Upper lobe of right lung (tissue), 1 donor: ENCODE measurements around the gene LVRN. TPM values are rescaled to one million over a fixed set of nuclear protein-coding genes. Genes with fewer than 3 reads are reported as not detected.

Experiments used
- ATAC-seq: fragments of 200-7000 bp; cut with Tn5 transposase; one replicate; pipeline ENCODE4 v1.9.1; 2020; ENCODE audit warnings: mild to moderate bottlenecking, moderate library complexity
- DNase-seq: peaks from one replicate; pipeline ENCODE4 v3.0.0-alpha.2; 2020
- H3K27ac ChIP-seq: fragments of 200-600 bp; one replicate; pipeline ENCODE4 v1.8.0; 2022
- H3K27me3 ChIP-seq: fragments of 200-600 bp; one replicate; pipeline ENCODE4 v1.8.0; 2022; ENCODE audit warnings: mild to moderate bottlenecking
- H3K36me3 ChIP-seq: fragments of 200-600 bp; one replicate; pipeline ENCODE4 v1.8.0; 2022
- H3K4me1 ChIP-seq: fragments of 200-600 bp; one replicate; pipeline ENCODE4 v1.8.0; 2022
- H3K4me3 ChIP-seq: fragments of 200-600 bp; one replicate; pipeline ENCODE4 v1.8.0; 2022; ENCODE audit warnings: mild to moderate bottlenecking
- H3K9me3 ChIP-seq: fragments of 200-600 bp; one replicate; pipeline ENCODE4 v1.8.0; 2022
- intact Hi-C: fragments of 100-400 bp; cut with DNase I; formaldehyde crosslinking; loops from one replicate; pipeline ENCODE4 v1.11.0; 2022
- total RNA-seq: library from RNA; stranded (reverse); fragmentation: NEBNext Ultra II Directional; extraction: Animal tissue kit (Norgen Biotek cat#: 25700); gene quantifications from one replicate; pipeline ENCODE4 v1.2.1, GENCODE V29; 2021
- TF ChIP-seq, protein P1 (sequence below): fragments of 200-600 bp; IDR thresholded peaks from one replicate; pipeline ENCODE4 v1.8.0; 2022; ENCODE audit warnings: antibody characterized with exemption
- donor health status: DM: no; HTN: yes; CAD: no; lungs with severe emphysema.

Gene LVRN
- total RNA-seq, 1 donor from 2014 or later: 0.20 TPM

DNA sequence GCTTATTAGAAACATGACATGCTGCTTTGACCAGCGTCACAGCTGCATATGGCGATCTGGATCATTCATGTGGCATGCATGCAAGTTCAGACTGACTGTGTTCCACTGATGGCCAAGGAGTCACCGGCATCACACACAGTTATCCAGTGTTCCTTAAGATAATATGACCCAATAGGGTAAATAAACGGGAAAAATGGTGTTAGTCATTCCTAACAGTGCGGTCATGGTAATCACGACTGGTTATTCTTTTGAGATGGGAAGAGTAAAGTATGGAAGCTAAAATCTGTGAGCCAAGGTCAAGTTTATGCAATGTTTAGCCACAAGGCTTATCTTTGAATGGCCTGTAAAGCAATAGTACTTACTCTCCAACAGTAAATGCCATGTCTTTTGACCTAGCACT, 29.3 kb upstream of the LVRN start:
- intact Hi-C loops: no loop called here
- H3K27me3 ChIP-seq: no peaks in the 10 kb centered on the region
- no peak overlapping the region for H3K4me3 ChIP-seq
- H3K27ac ChIP-seq: no peak overlapping the region
- no peak for ATAC-seq
- TF ChIP-seq, protein P1, sequence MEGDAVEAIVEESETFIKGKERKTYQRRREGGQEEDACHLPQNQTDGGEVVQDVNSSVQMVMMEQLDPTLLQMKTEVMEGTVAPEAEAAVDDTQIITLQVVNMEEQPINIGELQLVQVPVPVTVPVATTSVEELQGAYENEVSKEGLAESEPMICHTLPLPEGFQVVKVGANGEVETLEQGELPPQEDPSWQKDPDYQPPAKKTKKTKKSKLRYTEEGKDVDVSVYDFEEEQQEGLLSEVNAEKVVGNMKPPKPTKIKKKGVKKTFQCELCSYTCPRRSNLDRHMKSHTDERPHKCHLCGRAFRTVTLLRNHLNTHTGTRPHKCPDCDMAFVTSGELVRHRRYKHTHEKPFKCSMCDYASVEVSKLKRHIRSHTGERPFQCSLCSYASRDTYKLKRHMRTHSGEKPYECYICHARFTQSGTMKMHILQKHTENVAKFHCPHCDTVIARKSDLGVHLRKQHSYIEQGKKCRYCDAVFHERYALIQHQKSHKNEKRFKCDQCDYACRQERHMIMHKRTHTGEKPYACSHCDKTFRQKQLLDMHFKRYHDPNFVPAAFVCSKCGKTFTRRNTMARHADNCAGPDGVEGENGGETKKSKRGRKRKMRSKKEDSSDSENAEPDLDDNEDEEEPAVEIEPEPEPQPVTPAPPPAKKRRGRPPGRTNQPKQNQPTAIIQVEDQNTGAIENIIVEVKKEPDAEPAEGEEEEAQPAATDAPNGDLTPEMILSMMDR: no peak
- no peak for DNase-seq
- no peaks in the 10 kb centered on the region for H3K9me3 ChIP-seq
- H3K36me3 ChIP-seq: no peaks in the 10 kb centered on the region
- H3K4me1 ChIP-seq: no peaks in the 10 kb centered on the region

DNA sequence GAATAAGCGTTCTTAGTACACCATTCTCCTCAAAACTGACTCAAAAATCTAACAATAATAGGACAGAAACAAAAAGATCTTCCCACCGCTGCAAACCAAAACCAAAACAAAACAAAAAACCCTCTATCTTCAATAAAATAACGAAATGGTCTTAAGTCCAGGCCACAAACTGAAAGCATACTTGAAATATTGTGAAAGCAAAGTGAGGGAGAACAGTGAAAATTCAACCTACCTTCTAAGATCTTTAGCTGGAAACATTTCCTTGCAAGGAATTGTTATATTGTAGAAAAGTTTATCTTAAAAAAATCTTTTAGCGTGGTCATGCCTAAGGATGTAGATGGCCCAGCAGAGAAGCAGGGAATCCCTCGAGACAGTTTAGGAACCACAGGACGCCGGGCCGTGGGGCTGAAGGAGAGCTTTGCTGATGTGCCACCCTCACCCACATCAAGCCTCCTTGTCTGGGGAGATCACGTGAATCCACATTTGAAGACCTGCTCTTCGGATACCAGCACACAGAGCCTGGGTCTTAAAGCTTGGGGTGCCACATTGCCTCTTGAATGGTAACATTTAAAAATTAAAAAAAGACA, 27.8 kb upstream of the LVRN start:
- Histone ChIP-seq H3K9me3 (no peaks in the 10 kb centered on the region), H3K27me3 (no peaks in the 10 kb centered on the region), H3K4me1 (no peaks in the 10 kb centered on the region), H3K36me3 (no peaks in the 10 kb centered on the region), H3K4me3 (no peak overlapping the region), H3K27ac (no peak overlapping the region)
- TF ChIP-seq, protein P1: no peak
- ATAC-seq (no peak), DNase-seq (no peak)
- intact Hi-C loops: no loop called here

DNA sequence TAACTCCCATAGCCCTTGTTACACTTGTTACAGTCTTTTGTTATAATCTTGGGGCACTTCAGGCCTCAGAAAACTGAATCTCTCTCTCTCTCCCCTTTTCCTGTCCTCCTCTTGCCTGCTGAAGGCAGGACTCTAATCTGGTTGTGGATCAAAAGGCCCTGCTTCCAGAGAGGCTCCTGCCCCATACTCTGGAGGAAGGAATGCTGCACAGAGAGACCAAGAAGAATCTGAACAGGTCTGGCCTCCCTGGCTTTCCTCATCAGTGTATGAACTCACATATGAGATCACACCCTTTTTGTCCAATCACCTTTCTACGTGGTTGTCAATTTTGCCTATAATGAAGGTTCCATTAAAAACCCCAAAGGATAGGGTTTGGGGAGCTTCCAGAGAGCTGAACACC, 26.2 kb upstream of the LVRN start:
- TF ChIP-seq, protein P1: no peak
- Histone ChIP-seq H3K27me3 (no peaks in the 10 kb centered on the region), H3K36me3 (no peaks in the 10 kb centered on the region), H3K9me3 (no peaks in the 10 kb centered on the region), H3K4me1 (no peaks in the 10 kb centered on the region), H3K27ac (no peak overlapping the region), H3K4me3 (no peak overlapping the region)
- DNase-seq: no peak
- no peak for ATAC-seq
- intact Hi-C loops: no loop called here

DNA sequence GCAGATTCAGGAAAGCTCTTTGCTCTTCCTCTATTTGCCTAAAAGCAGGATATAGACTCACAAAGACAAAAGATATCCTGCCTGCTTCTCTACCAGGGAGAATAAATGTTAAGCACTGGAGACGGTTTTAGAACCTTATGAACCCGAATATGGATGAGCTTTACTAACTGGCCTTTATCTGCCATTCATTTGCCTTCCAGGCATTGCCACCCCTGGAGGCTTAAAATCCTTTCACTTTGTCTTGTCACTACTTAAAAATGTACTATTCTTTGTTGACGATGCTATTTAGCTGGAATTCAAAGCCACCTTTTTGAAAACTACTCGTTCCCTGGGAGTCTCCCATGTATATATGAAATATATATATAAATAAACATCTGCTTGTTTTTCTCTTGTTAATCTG, 23.2 kb upstream of the LVRN start:
- no peak for ATAC-seq
- TF ChIP-seq, protein P1: no peak
- Histone ChIP-seq H3K27me3 (no peaks in the 10 kb centered on the region), H3K27ac (no peak overlapping the region), H3K4me3 (no peak overlapping the region), H3K9me3 (no peaks in the 10 kb centered on the region), H3K4me1 (no peaks in the 10 kb centered on the region), H3K36me3 (no peaks in the 10 kb centered on the region)
- intact Hi-C loops: no loop called here
- no peak for DNase-seq

DNA sequence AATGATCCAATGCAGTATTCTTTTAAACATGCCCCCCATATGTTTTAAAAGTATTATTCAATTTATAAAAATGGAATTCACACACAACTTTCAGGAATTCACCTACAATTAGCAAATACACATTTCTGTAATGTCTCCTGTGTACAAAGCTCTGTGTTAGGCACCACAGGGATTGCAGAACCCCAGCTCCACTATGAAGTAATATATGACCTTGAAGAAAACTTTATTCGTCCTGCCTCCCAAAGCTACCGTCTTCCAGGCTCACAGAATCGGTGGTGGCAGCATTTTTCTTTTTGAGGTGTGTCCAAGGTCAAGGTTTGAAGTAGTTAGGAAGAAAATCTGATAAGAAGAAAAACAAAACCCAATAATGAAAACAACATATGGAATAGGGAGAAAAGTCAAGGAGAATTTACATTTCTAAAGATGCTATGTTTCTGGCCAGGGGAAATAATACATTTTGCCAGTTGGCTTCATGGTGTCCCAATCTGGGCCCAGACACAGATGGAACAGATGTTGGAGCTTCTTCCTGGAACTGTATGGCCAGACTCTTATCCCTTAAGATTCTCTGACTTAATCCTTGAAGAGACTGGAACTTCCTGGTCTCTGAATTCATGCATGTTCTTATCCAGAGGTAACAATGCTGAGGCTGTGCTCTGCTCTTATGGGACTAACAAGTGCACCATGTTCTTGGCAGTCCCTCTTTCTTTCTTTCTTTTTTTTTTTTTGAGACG, 22.0 kb upstream of the LVRN start:
- Histone ChIP-seq H3K27ac (no peak overlapping the region), H3K36me3 (no peaks in the 10 kb centered on the region), H3K9me3 (no peaks in the 10 kb centered on the region), H3K4me1 (no peaks in the 10 kb centered on the region), H3K4me3 (no peak overlapping the region), H3K27me3 (no peaks in the 10 kb centered on the region)
- DNase-seq (no peak), ATAC-seq (no peak)
- intact Hi-C loops: no loop called here
- TF ChIP-seq, protein P1: no peak
